ENCODE data around the gene ZBED1. TPM values are rescaled to one million over a fixed set of nuclear protein-coding genes. Genes with fewer than 3 reads are reported as not detected.

ZBED1 gene
- total and polyA plus RNA-seq, 9 of the 15 experiments (the other 6 are each of a cell fraction or from before 2014, with no cell fraction given): 0.61 to 27.6 (median 13.9) TPM

- TF ChIP-seq MGA (IDR thresholded peaks at IDR 0.05) (peak; percentile 44; the same call in 1 of the 2 replicates), FOXK1 (CRISPR knock-in tag; IDR thresholded peaks at IDR 0.05; ENCODE audit: borderline replicate concordance) (peak; percentile 85; the same call in 1 of the 2 replicates), HNRNPLL (IDR thresholded peaks at IDR 0.05; ENCODE audit: low read depth, low read length, poor library complexity, severe bottlenecking) (peak; percentile 50), NCOR1 (IDR thresholded peaks at IDR 0.05) (0 out of 2 replicates have a peak, but pooled peaks have one; percentile 12), ZBTB43 (CRISPR knock-in tag; IDR thresholded peaks at IDR 0.05) (0 out of 2 replicates have a peak, but pooled peaks have one; percentile 29), CBX3 (IDR thresholded peaks at IDR 0.05; ENCODE audit: borderline replicate concordance in 1 of 2, low read length in 2 of 2) (peak in 1 of 2 experiments; percentile 57; a peak in 1 of 3 replicates), CREB1 (IDR thresholded peaks at IDR 0.05) (no peak; the same call in none of the 2 replicates), CREB1 (CRISPR knock-in tag; IDR thresholded peaks at IDR 0.05) (peak; percentile 71)
Measured at GRCh38 chrX:2457289-2458133, 43.3 kb downstream of the ZBED1 start (continued).
